ENCODE measurements around the gene PRRT1B.

The PRRT1B gene

GRCh38 chr9:131566158-131566557 lies 20.8 kb downstream of the PRRT1B start:
- TF ChIP-seq CTCF (conservative IDR thresholded peaks at IDR 0.05), result no peak
- H3K27ac ChIP-seq, result no peak overlapping the region

GRCh38 chr9:131567910-131568309 lies 22.6 kb downstream of the PRRT1B start:
- TF ChIP-seq CTCF (conservative IDR thresholded peaks at IDR 0.05), result no peak
- no peak overlapping the region for H3K27ac ChIP-seq

- no peak for TF ChIP-seq CTCF (conservative IDR thresholded peaks at IDR 0.05)
- H3K27ac ChIP-seq, result no peak overlapping the region
Observed at GRCh38 chr9:131574730-131575640, 29.7 kb downstream of the PRRT1B start.

- TF ChIP-seq CTCF (conservative IDR thresholded peaks at IDR 0.05), result no peak
- H3K27ac ChIP-seq, result no peak overlapping the region
Observed at GRCh38 chr9:131575946-131576853, 30.9 kb downstream of the PRRT1B start.

GRCh38 chr9:131577005-131578000 lies 32.0 kb downstream of the PRRT1B start:
- TF ChIP-seq CTCF (conservative IDR thresholded peaks at IDR 0.05), result no peak

GRCh38 chr9:131578021-131578420 lies 32.7 kb downstream of the PRRT1B start:
- H3K27ac ChIP-seq, result no peak overlapping the region
- TF ChIP-seq CTCF (conservative IDR thresholded peaks at IDR 0.05), result no peak

More at GRCh38 chr9:131577005-131578000, 32.0 kb downstream of the PRRT1B start:
- no peak overlapping the region for H3K27ac ChIP-seq
